HEK293 (cell line): ENCODE measurements around the gene SPRED2.

Experiments
- CTCF ChIA-PET: fragments of 350-600 bp; formaldehyde crosslinking; extraction: SDS; loops from one replicate; lab custom pipeline; 2021; ENCODE audit warnings: antibody characterized with exemption; lab: Yijun Ruan, JAX
- POLR2A ChIA-PET: fragments of 300-600 bp; formaldehyde crosslinking; extraction: SDS; loops from one replicate; lab custom pipeline; 2020; ENCODE audit warnings: antibody characterized with exemption, inconsistent platforms; lab: Yijun Ruan, JAX
- H3K27ac ChIP-seq: fragments of 200-500 bp; sonication (Bioruptor generic); 2 replicates; pipeline ENCODE4 v1.5.1; 2014; ENCODE audit warnings: low read depth, low read length, control low read depth, inconsistent platforms; ENCODE audit errors: extremely low read depth
- H3K36me3 ChIP-seq, 2 experiments: fragments of 200-500 bp in 1 of 2; sonication (Bioruptor generic) in 1 of 2; 1 replicate in 1 of 2; 2 replicates in 1 of 2; pipeline ENCODE4 v1.5.1; 2014 to 2017; ENCODE audit warnings: inconsistent platforms in 2 of 2, low read length in 2 of 2; ENCODE audit not compliant: control insufficient read depth in 2 of 2, insufficient read depth in 1 of 2
- H3K4me1 ChIP-seq: fragments of 200-500 bp; sonication (Bioruptor generic); 2 replicates; pipeline ENCODE4 v1.5.1; 2014; ENCODE audit warnings: mild to moderate bottlenecking, low read length, inconsistent platforms; ENCODE audit not compliant: control insufficient read depth, insufficient read depth
- H3K4me3 ChIP-seq: 2 replicates; pipeline ENCODE4 v1.5.1; 2011; ENCODE audit warnings: low read depth, mild to moderate bottlenecking, control low read depth, low read length, moderate library complexity
- H3K9me3 ChIP-seq: fragments of 200-500 bp; sonication (Bioruptor generic); 2 replicates; pipeline ENCODE4 v1.5.1; 2014; ENCODE audit warnings: low read depth, low read length, inconsistent platforms; ENCODE audit not compliant: control insufficient read depth, insufficient read depth
- ATF2 ChIP-seq: fragments of 450-650 bp; formaldehyde crosslinking; IDR thresholded peaks from 2 replicates; pipeline ENCODE4 v1.5.1; 2016; ENCODE audit warnings: missing biosample characterization, missing genetic modification characterization, low read depth
- GLI4 ChIP-seq: fragments of 450-650 bp; formaldehyde crosslinking; IDR thresholded peaks from 2 replicates; pipeline ENCODE4 v1.5.1; 2016; ENCODE audit warnings: missing biosample characterization, missing genetic modification characterization
- HIC1 ChIP-seq: fragments of 450-650 bp; formaldehyde crosslinking; IDR thresholded peaks from 2 replicates; pipeline ENCODE4 v1.5.1; 2016; ENCODE audit warnings: missing biosample characterization, missing genetic modification characterization
- SALL2 ChIP-seq: fragments of 450-650 bp; formaldehyde crosslinking; IDR thresholded peaks from 2 replicates; pipeline ENCODE4 v1.5.0; 2017; ENCODE audit warnings: missing biosample characterization, mild to moderate bottlenecking, missing genetic modification characterization, borderline replicate concordance
- SP3 ChIP-seq: fragments of 450-650 bp; formaldehyde crosslinking; IDR thresholded peaks from 2 replicates; pipeline ENCODE4 v1.5.1; 2016; ENCODE audit warnings: missing biosample characterization, missing genetic modification characterization
- ZBTB26 ChIP-seq: fragments of 450-650 bp; formaldehyde crosslinking; optimal IDR thresholded peaks from 2 replicates; pipeline ENCODE3; 2016; ENCODE audit warnings: missing biosample characterization, mild to moderate bottlenecking, missing genetic modification characterization
- ZBTB6 ChIP-seq: fragments of 450-650 bp; formaldehyde crosslinking; IDR thresholded peaks from 2 replicates; pipeline ENCODE4 v1.5.1; 2017; ENCODE audit warnings: missing biosample characterization, missing genetic modification characterization
- ZIC2 ChIP-seq: fragments of 450-650 bp; formaldehyde crosslinking; IDR thresholded peaks from 2 replicates; pipeline ENCODE4 v1.5.1; 2016; ENCODE audit warnings: missing biosample characterization, missing genetic modification characterization
- ZNF18 ChIP-seq: fragments of 450-650 bp; formaldehyde crosslinking; IDR thresholded peaks from 2 replicates; pipeline ENCODE4 v1.5.1; 2016; ENCODE audit warnings: missing biosample characterization, missing genetic modification characterization
- ZNF23 ChIP-seq: fragments of 450-650 bp; formaldehyde crosslinking; IDR thresholded peaks from 2 replicates; pipeline ENCODE4 v1.5.1; 2016; ENCODE audit warnings: missing biosample characterization, missing genetic modification characterization, borderline replicate concordance
- ZNF266 ChIP-seq: fragments of 450-650 bp; formaldehyde crosslinking; IDR thresholded peaks from 2 replicates; pipeline ENCODE4 v1.5.1; 2016; ENCODE audit warnings: missing biosample characterization, missing genetic modification characterization, low read depth
- ZNF335 ChIP-seq: fragments of 450-650 bp; formaldehyde crosslinking; conservative IDR thresholded peaks from 2 replicates; pipeline ENCODE4 v1.5.1; 2016; ENCODE audit warnings: missing biosample characterization, missing genetic modification characterization
- ZNF426 ChIP-seq: fragments of 450-650 bp; formaldehyde crosslinking; IDR thresholded peaks from 2 replicates; pipeline ENCODE4 v1.5.1; 2017; ENCODE audit warnings: missing biosample characterization, missing genetic modification characterization, mild to moderate bottlenecking, inconsistent platforms, moderate library complexity
- ZNF473 ChIP-seq: fragments of 450-650 bp; formaldehyde crosslinking; IDR thresholded peaks from 2 replicates; pipeline ENCODE4 v1.5.1; 2017; ENCODE audit warnings: missing biosample characterization, missing genetic modification characterization
- ZNF510 ChIP-seq: fragments of 450-650 bp; formaldehyde crosslinking; IDR thresholded peaks from 2 replicates; pipeline ENCODE4 v1.5.1; 2018; ENCODE audit warnings: mild to moderate bottlenecking, missing genetic modification characterization, missing biosample characterization; ENCODE audit not compliant: insufficient replicate concordance
- ZNF558 ChIP-seq: fragments of 450-650 bp; formaldehyde crosslinking; IDR thresholded peaks from 2 replicates; pipeline ENCODE4 v1.5.1; 2016; ENCODE audit warnings: missing biosample characterization, missing genetic modification characterization
- ZNF580 ChIP-seq: fragments of 450-650 bp; formaldehyde crosslinking; IDR thresholded peaks from 2 replicates; pipeline ENCODE4 v1.5.1; 2016; ENCODE audit warnings: missing biosample characterization, missing genetic modification characterization
- ZNF701 ChIP-seq: fragments of 450-650 bp; formaldehyde crosslinking; IDR thresholded peaks from 2 replicates; pipeline ENCODE4 v1.5.1; 2016; ENCODE audit warnings: missing biosample characterization, missing genetic modification characterization
- TF ChIP-seq, protein P1 (sequence below): fragments of 450-650 bp; formaldehyde crosslinking; IDR thresholded peaks from 2 replicates; pipeline ENCODE4 v1.5.1; 2016; ENCODE audit warnings: missing biosample characterization, missing genetic modification characterization, borderline replicate concordance
- TF ChIP-seq, protein P2 (sequence below): fragments of 450-650 bp; formaldehyde crosslinking; IDR thresholded peaks from 2 replicates; pipeline ENCODE4; 2016; ENCODE audit warnings: missing biosample characterization, missing genetic modification characterization

Gene SPRED2

GRCh38 chr2:65298089-65298488 is 134.3 kb downstream of the SPRED2 start (continued):
- TF ChIP-seq, protein P1, sequence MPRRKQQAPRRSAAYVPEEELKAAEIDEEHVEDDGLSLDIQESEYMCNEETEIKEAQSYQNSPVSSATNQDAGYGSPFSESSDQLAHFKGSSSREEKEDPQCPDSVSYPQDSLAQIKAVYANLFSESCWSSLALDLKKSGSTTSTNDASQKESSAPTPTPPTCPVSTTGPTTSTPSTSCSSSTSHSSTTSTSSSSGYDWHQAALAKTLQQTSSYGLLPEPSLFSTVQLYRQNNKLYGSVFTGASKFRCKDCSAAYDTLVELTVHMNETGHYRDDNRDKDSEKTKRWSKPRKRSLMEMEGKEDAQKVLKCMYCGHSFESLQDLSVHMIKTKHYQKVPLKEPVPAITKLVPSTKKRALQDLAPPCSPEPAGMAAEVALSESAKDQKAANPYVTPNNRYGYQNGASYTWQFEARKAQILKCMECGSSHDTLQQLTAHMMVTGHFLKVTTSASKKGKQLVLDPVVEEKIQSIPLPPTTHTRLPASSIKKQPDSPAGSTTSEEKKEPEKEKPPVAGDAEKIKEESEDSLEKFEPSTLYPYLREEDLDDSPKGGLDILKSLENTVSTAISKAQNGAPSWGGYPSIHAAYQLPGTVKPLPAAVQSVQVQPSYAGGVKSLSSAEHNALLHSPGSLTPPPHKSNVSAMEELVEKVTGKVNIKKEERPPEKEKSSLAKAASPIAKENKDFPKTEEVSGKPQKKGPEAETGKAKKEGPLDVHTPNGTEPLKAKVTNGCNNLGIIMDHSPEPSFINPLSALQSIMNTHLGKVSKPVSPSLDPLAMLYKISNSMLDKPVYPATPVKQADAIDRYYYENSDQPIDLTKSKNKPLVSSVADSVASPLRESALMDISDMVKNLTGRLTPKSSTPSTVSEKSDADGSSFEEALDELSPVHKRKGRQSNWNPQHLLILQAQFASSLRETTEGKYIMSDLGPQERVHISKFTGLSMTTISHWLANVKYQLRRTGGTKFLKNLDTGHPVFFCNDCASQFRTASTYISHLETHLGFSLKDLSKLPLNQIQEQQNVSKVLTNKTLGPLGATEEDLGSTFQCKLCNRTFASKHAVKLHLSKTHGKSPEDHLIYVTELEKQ (tag by site-specific recombination): no peak
- TF ChIP-seq SALL2 (no peak), HIC1 (tag by site-specific recombination) (no peak), ZNF510 (no peak), ZNF558 (tag by site-specific recombination) (no peak)

DNA sequence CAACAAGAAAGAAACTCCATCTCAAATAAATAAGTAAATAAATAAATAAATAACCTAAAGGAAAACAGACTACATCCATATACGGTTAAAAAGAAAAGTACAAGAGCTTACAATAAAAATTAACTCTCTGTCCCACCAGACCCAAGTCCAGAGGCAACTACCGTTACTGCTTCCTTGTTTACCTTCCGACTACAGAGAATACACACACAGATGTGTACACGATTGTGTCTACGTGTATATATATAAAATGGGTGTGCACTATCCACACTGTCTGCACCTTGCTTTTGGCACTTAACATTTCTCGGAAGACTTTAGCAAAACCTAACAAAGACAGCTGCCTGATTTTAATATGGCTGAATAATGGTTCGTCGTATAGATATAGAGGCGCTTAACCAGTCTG is 134.9 kb downstream of the SPRED2 start:
- H3K4me1 ChIP-seq: peaks cover 12% of the 10 kb centered on the region
- H3K27ac ChIP-seq: no peak overlapping the region
- no peaks in the 10 kb centered on the region for H3K36me3 ChIP-seq
- H3K4me3 ChIP-seq: no peak overlapping the region
- ChIA-PET CTCF (interaction anchor here (0.6 kb wide), 2 partner anchors 24 to 396 kb away, joined by 3 read pairs; no protein-coding TSS in a partner anchor), POLR2A (interaction anchor here (1.0 kb wide), 1 partner anchor 134 kb away, joined by 3 read pairs; the partner anchor contains the start of gene SPRED2)
- H3K9me3 ChIP-seq: no peaks in the 10 kb centered on the region
- TF ChIP-seq ZNF266 (no peak), ZNF426 (tag by site-specific recombination) (no peak), ZNF473 (tag by site-specific recombination) (no peak), ZNF18 (tag by site-specific recombination) (no peak), ZNF335 (no peak), ATF2 (no peak), SP3 (tag by site-specific recombination) (no peak), ZIC2 (tag by site-specific recombination) (no peak), ZBTB6 (tag by site-specific recombination) (no peak), GLI4 (no peak), ZNF23 (tag by site-specific recombination) (no peak), ZNF701 (tag by site-specific recombination) (no peak), ZBTB26 (tag by site-specific recombination) (no peak), ZNF580 (tag by site-specific recombination) (no peak)
- TF ChIP-seq, protein P2, sequence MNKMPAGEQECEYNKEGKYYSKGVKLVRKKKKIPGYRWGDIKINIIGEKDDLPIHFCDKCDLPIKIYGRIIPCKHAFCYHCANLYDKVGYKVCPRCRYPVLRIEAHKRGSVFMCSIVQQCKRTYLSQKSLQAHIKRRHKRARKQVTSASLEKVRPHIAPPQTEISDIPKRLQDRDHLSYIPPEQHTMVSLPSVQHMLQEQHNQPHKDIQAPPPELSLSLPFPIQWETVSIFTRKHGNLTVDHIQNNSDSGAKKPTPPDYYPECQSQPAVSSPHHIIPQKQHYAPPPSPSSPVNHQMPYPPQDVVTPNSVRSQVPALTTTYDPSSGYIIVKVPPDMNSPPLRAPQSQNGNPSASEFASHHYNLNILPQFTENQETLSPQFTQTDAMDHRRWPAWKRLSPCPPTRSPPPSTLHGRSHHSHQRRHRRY (tag by site-specific recombination): no peak
